T-helper 2 cell (primary cell): ENCODE data around the gene SH3GLB1.

Source experiments
- DNase-seq, 5 experiments: peaks; one replicate each; pipeline versions ENCODE4 v3.0.0 to v3.0.0-alpha.2; 2012 to 2022

SH3GLB1 gene

GRCh38 chr1:86739648-86740509, 35.5 kb downstream of the SH3GLB1 start:
- DNase-seq: peak in 2 of 5 experiments; percentile 1 to 62

- peak in 4 of 5 experiments; percentile 4 to 45 (median 17) for DNase-seq
These were observed 37.7 kb downstream of the SH3GLB1 start for GRCh38 chr1:86741947-86742572.

DNA sequence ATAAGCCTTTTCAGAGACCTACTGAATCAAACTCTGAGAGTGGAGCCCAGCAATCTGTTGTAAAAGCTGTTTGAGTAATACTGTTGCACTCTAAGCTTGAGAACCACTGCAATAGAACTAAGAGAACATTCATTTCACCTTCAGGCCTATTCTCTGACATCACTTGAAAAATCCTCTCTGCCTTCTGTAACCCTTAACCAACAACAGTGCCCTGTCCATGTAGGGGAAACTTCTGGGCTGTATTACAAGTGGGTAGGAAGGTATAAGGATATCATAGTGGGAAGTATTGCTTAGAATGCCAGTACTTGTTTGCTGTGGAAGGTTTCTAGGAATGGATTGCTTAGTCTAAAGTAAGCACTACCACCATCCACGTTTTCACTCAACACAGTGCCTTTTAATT, 42.9 kb downstream of the SH3GLB1 start:
- no peak for DNase-seq

DNA sequence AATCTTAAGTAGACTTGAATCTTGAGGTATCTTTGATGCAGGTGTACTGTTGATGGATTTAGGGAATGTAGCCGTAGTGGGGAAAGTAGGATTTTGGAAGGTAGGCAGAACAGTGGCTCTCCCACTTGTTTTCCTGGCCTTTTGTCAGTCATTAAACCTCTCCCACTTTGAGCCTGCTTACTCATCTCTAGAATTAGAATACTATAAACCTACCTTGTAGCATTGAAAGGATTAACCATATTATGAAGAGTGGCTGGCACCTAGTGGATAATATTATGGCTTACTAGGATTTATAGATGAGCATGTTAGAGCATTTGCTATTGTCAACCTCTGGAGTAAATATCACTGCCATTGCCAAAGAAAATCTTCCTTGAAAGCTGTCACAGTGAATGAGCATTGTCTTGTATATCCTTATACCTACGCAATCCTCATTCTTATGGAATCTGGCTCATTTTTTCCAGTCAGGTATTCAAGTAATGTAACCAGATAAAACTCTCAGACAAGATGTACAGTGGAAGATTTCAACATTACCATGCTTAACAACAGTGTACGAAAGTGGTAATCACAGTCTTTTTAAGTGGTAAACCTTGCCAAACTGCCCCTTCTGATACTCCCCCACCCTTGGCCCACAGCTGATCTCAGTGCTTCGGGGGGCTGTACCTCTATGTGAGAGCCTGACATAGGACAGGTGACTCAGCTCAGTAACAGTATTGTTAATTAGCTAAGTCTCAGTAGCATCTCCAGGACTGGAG, 44.4 kb downstream of the SH3GLB1 start:
- DNase-seq: no peak

DNA sequence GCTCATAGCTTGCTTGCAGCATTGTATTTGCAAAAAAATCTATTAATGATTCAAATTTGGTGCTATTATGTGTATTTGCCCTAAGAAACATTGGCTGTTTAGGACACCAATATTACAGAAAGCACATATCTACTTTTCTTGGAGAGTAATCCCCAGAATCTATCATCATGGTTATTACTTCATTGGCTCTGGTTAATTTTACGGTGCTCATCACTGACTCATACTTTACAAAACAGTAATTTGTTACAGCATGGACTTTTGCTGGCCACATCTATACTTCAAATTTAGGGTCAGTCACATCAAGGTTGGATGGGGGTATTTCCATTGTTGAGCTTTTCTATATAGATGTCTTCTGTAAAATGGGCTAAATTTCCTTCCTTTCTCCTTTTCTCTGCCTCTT, 45.7 kb downstream of the SH3GLB1 start:
- no peak for DNase-seq

DNA sequence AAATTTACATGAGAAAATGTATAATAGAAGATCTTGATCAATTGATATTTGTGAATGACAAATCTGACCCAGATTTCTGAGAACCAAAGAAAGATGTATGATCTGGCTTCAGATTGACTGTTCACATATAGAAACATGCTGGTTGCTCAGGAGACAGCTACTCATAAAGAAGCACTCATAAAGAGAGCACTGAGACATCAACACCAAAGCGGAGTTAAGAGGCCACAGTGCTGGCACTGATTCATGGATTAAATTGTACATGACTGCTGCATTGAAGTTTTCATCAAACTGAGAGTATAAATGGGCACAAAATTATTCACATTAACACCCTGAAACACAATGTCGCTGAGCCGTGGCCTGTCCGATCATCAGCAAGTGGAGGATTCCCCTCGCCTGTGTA, 46.2 kb downstream of the SH3GLB1 start:
- peak in 1 of 5 experiments; percentile 8 for DNase-seq

DNA sequence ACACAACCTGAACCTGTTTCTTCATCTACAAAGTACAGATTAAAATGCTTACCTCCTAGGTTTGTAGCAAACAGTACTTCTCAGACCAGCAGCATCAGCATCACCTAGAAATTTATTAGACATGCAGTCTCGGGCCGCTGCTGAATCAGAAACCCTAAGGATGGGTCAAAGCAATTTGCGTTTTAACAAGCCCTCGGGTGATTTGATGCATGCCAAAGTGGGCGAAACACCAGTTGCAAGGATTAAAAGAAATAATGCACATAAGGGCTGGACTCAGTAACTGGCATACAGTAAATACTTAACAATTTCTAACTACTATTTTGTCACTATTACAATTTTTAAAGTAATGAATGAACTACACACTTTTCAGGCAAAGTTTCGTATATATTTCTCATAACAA, 47.5 kb downstream of the SH3GLB1 start:
- DNase-seq: no peak

GRCh38 chr1:86753700-86754099, 49.3 kb downstream of the SH3GLB1 start:
- peak in 1 of 5 experiments; percentile 45 for DNase-seq

GRCh38 chr1:86754265-86754974, 50.0 kb downstream of the SH3GLB1 start:
- no peak for DNase-seq

DNA sequence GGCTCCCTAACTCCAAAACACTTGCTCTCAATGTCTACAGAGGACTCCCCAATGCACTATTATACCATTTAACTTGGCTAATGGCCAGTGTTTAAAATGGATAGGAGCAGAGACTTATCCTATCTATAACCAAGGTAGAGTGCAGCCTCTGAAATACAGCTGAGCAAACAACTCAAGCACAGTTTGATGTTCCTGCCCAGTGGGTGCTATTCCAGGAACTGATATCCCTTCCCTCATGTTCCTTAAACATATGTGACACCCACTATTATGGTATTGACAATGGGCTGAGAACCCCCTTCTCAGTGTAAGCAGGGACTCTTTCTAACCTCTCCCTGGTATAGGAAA, 51.7 kb downstream of the SH3GLB1 start:
- no peak for DNase-seq

GRCh38 chr1:86757272-86757984, 53.1 kb downstream of the SH3GLB1 start:
- no peak for DNase-seq

DNA sequence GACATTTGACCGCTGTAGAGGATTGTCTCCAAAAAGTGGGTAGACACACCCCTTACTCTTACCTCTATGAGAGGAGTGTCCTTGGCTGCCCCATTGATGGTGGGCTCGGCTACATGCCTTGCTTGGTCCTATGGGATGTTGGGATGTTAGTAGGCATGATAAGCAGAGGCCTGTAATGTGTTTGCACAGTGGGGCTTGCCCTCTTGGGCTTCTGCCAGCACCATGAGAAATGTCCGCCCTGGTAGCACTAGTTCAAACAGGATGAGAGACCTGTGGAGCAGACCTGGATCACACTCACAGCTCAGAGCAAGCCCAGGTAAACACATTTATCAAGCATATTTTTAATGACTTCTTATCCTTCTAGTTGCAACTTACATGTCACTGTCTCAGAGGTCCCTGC, 54.2 kb downstream of the SH3GLB1 start:
- no peak for DNase-seq

DNA sequence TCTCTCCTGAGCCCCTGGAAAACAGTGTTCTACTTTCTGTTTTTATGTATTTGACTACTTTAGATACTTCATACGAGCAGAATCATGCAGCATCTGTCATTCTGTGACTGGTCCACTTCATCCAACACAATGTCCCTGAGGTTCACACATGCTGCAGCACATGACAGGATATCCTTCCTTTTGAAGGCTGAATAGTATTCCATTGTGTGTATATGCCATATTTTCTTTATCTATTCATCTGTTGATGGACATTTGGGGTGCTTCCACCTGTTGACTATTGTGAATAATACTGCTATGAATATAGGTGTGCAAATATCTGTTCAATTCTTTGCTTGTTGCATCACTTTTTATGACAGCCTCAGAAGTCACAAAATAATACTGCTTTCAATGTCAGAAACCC, 55.8 kb downstream of the SH3GLB1 start:
- DNase-seq: no peak

DNA sequence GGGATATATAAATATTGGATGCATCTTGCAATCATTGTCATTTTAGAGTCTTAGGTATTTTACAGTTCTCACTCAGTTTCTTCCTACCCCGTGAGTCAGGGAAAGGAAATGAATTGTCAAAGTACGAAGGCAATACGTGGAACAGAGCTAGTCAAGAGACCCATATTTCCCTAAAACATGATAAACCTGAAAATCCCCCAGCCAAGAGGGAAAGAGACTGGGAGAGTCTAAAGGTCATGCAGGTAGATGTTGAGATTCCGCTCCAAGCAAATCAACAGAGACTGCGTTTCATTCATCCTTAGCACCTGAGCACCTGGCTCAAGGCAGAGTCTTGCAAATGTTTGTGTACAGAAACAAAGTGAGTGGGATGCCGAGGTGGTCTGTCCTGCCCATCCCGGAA, 58.0 kb downstream of the SH3GLB1 start:
- no peak for DNase-seq

- no peak for DNase-seq
These were observed 60.1 kb downstream of the SH3GLB1 start for GRCh38 chr1:86764523-86764922.

DNA sequence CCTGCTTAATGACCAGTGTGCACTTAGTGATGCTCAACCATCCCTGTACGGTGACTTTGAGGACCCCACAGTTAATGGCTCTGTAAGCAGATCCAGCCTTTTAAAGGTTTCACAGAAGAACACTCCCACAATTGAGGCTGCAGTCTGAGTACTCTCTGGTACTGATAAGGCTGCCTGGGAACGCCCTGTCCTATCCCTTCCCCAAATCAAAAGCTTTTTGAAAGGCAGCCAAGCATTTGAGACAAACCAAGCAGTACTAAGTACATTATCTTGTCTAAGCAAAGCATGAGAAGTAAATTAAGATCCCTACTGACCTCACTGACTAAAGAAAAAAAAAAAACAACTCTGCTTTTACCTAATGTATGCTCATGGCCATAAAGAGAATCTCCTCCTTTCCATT, 60.7 kb downstream of the SH3GLB1 start:
- no peak for DNase-seq

DNA sequence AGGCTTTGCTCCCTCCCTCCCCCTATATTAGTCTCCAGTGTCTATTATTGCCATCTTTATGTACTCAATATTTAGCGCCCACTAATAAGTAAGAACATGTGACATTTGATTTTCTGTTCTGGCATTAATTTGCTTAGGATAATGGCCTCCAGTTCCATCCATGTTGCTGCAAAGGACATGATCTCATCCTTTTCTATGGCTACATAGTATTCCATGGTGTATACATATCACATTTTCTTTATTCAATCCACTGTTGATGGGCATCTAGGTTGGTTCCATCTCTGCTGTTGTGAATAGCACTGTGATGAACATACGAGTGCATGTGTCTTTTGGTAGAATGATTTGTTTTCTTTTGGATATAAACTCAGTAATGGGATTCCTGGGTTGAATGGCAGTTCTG, 61.3 kb downstream of the SH3GLB1 start:
- DNase-seq: no peak

GRCh38 chr1:86768554-86768953, 64.2 kb downstream of the SH3GLB1 start:
- DNase-seq: no peak

- DNase-seq: no peak
These were observed 64.7 kb downstream of the SH3GLB1 start for GRCh38 chr1:86769065-86769464.

GRCh38 chr1:86773341-86774288, 69.2 kb downstream of the SH3GLB1 start:
- no peak for DNase-seq
